ENCODE data around the gene FOLR3. TPM values are rescaled to one million over a fixed set of nuclear protein-coding genes. Genes with fewer than 3 reads are reported as not detected.
"Not testable (repeated sequence)": the region's sequence is repeated elsewhere in the genome, so short reads cannot be mapped to it uniquely, and the experiment has no call there.

The FOLR3 gene
- polyA plus RNA-seq, 12 donors: 0.35 to 0.47 (median 0.38) TPM; not detected in 9

GRCh38 chr11:72123117-72123653, 12.3 kb upstream of the FOLR3 start:
- DNase-seq: no peak

GRCh38 chr11:72124046-72124445, 11.5 kb upstream of the FOLR3 start:
- DNase-seq: no peak

GRCh38 chr11:72125956-72126355, 9.6 kb upstream of the FOLR3 start:
- DNase-seq: no peak

- DNase-seq: no peak
Measured at GRCh38 chr11:72127923-72128322, 7.6 kb upstream of the FOLR3 start.

- DNase-seq: no peak
Measured at GRCh38 chr11:72129381-72129780, 6.1 kb upstream of the FOLR3 start.

GRCh38 chr11:72132646-72133045, 2.9 kb upstream of the FOLR3 start:
- DNase-seq: no peak

- no peak for DNase-seq
Measured at GRCh38 chr11:72135891-72136683, 562 bp downstream of the FOLR3 start.

- DNase-seq: no peak
Measured at GRCh38 chr11:72136684-72137262, 1.2 kb downstream of the FOLR3 start.

- no peak for DNase-seq
Measured at GRCh38 chr11:72138821-72139390, 3.4 kb downstream of the FOLR3 start.

GRCh38 chr11:72139500-72139899, 4.0 kb downstream of the FOLR3 start:
- DNase-seq: no peak

GRCh38 chr11:72140661-72141060, 5.1 kb downstream of the FOLR3 start:
- no peak for DNase-seq

GRCh38 chr11:72141066-72141465, 5.5 kb downstream of the FOLR3 start:
- no peak for DNase-seq

- DNase-seq: not testable (repeated sequence)
Measured at GRCh38 chr11:72142086-72142485, 6.6 kb downstream of the FOLR3 start.

- not testable (repeated sequence) for DNase-seq
Measured at GRCh38 chr11:72142543-72142942, 7.0 kb downstream of the FOLR3 start.

GRCh38 chr11:72144807-72145565, 9.5 kb downstream of the FOLR3 start:
- no peak for DNase-seq

GRCh38 chr11:72146625-72147024, 11.1 kb downstream of the FOLR3 start:
- no peak for DNase-seq

- DNase-seq: no peak
Measured at GRCh38 chr11:72150882-72151281, 15.4 kb downstream of the FOLR3 start.

- not testable (repeated sequence) for DNase-seq
Measured at GRCh38 chr11:72153874-72154273, 18.3 kb downstream of the FOLR3 start.

GRCh38 chr11:72154816-72155215, 19.3 kb downstream of the FOLR3 start:
- DNase-seq: no peak

- DNase-seq: no peak
Measured at GRCh38 chr11:72155751-72156150, 20.2 kb downstream of the FOLR3 start.

- no peak for DNase-seq
Measured at GRCh38 chr11:72157131-72157530, 21.6 kb downstream of the FOLR3 start.

- no peak for DNase-seq
Measured at GRCh38 chr11:72160319-72160718, 24.8 kb downstream of the FOLR3 start.

Measured in muscle of arm (tissue), 12 donors.